Skeletal muscle tissue (tissue), 4 donors: ENCODE measurements around the gene RHEB. TPM values are rescaled to one million over a fixed set of nuclear protein-coding genes. Genes with fewer than 3 reads are reported as not detected.
A peak's percentile ranks its signal among the peaks of the same experiment; 100 is the strongest.

Experiments used
- H3K27ac ChIP-seq: one replicate; pipeline ENCODE4 v1.7.0; 2013; ENCODE audit warnings: mild to moderate bottlenecking, low read depth, low read length, inconsistent platforms
- H3K27me3 ChIP-seq, 3 donors: one replicate each; pipeline ENCODE4 v1.7.0; 2013; ENCODE audit warnings: low read length in 3 of 3; ENCODE audit not compliant: control insufficient read depth in 3 of 3, insufficient read depth in 3 of 3
- H3K36me3 ChIP-seq, 3 donors: one replicate each; pipeline ENCODE4 v1.7.0; 2013; ENCODE audit warnings: low read length in 3 of 3; ENCODE audit not compliant: control insufficient read depth in 3 of 3, insufficient read depth in 3 of 3
- H3K4me1 ChIP-seq, 3 donors: one replicate each; pipeline ENCODE4 v1.7.0; 2013; ENCODE audit warnings: low read length in 3 of 3, mild to moderate bottlenecking in 3 of 3; ENCODE audit not compliant: control insufficient read depth in 3 of 3, insufficient read depth in 3 of 3
- H3K4me3 ChIP-seq, 3 donors: one replicate each; pipeline ENCODE4 v1.7.0; 2013; ENCODE audit warnings: low read length in 3 of 3
- H3K9ac ChIP-seq, 3 donors: one replicate each; pipeline ENCODE4 v1.7.0; 2013; ENCODE audit warnings: low read length in 3 of 3, mild to moderate bottlenecking in 3 of 3, moderate library complexity in 2 of 3, low read depth in 1 of 3
- H3K9me3 ChIP-seq, 3 donors: one replicate each; pipeline ENCODE4 v1.7.0; 2013; ENCODE audit warnings: low read length in 3 of 3; ENCODE audit not compliant: control insufficient read depth in 3 of 3
- total RNA-seq: library from RNA; depleted of rRNA; stranded (reverse); fragments of >200 nt; gene quantifications from one replicate; pipeline ENCODE4 v1.2.3, GENCODE V29; 2014
- donor health status: Osteomylitis.

RHEB gene
- total RNA-seq, 1 donor from 2014 or later, result 73.6 TPM

DNA sequence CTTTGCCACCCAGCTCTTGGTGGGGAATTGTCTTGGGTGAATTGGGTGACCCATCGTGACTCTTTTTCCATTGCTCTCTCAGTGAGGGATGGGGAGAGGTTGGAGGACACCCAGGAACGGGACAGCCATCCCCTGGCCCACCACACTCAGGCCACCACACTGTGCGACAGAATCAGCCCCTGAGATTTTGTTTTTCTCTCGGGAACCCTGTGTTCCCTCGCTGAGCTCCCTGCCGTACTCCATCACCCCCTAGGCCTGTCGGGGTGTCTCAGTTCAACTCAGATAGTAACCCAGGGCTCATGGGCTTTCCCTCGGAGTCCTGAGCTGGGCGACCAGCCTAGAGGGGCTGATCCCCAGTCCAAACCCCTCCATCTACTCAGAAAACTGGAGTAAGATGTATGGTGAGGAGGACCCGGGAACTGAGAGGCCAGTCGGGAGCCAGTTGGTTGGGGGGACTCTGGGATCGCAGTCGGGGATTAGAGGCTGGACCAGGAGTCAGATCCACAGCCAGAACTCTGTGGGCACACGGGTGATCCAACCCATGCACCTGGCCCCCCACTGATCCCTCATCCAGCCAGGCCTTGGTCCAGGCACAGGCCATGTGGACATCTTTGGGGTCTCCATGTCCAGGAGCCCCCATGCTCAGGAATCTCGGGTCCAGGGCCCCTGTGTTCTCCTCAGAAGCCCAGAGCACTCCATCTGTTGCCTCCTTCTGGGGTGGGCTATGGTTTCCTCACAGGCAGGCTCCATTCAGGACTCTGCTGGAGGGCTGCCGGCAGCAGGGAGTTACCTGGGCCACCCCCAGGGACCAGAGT lies 89.1 kb downstream of the RHEB start:
- Histone ChIP-seq H3K27me3 (peaks cover 0 to 18% (median 15%) of the 10 kb centered on the region in 3 donors), H3K4me1 (peaks cover 7 to 19% (median 8%) of the 10 kb centered on the region in 3 donors), H3K9ac (no peak overlapping the region), H3K36me3 (no peaks in the 10 kb centered on the region), H3K9me3 (no peaks in the 10 kb centered on the region), H3K27ac (no peak overlapping the region), H3K4me3 (no peak overlapping the region)

DNA sequence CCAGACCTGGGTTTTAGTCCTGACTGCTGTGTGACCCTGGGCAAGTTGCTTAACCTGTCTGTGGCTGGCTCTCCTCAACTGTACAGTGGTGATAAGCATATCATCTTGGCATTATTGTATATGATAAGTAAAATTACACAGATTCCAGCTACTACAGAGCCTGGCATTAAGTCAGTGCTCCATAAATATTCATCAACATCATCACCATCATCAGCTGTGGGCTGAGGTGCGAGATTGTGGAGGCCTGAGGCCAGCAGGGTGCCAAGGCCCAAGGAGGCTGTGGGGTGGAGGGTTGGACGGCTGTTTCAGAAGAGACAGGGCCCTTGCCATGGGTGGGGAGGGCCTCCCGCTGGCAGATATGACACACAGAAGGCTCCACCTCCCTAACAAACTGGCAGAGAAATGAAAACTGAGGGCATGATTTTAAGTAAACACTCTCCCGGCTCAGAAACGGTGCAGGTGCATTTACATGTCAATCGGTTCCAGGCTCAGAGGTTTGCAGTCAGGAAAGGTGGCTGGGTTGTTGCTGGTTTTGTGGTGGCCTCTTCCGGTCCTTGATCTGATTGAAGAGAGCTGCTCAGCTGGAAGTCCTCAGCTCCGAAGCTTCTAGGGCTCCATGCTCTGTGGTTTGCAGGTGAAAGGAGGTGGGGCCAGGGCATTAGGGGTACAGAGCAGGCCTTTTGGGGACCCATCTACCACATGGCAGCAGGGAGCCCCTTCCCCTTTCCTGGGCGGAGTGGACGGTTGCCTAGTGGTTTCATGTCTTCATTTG lies 89.9 kb downstream of the RHEB start:
- H3K27me3 ChIP-seq, result peaks cover 0 to 18% (median 15%) of the 10 kb centered on the region in 3 donors
- H3K4me1 ChIP-seq, result peaks cover 7 to 19% (median 8%) of the 10 kb centered on the region in 3 donors
- H3K4me3 ChIP-seq, result no peak overlapping the region
- H3K9me3 ChIP-seq, result no peaks in the 10 kb centered on the region
- no peaks in the 10 kb centered on the region for H3K36me3 ChIP-seq
- no peak overlapping the region for H3K27ac ChIP-seq
- no peak overlapping the region for H3K9ac ChIP-seq

DNA sequence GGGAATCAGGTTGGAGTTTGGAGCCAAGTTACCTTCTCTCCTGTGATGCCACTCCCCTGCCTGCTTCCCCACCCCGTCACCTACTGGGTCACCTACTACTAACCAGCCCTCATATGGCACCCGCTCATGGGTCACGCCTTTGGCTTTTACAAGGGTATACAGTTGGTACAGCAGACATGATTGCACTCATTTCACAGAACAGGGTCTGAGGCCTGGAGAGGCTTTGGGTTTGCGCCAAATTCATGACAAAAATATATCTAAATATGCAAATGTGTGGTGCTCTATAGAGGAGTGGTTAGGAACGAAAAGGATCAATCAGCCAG lies 90.5 kb downstream of the RHEB start:
- H3K36me3 ChIP-seq, result no peaks in the 10 kb centered on the region
- no peak overlapping the region for H3K9ac ChIP-seq
- H3K27me3 ChIP-seq, result peaks cover 0 to 18% (median 15%) of the 10 kb centered on the region in 3 donors
- H3K9me3 ChIP-seq, result no peaks in the 10 kb centered on the region
- H3K4me1 ChIP-seq, result peaks cover 7 to 19% (median 8%) of the 10 kb centered on the region in 3 donors
- H3K4me3 ChIP-seq, result no peak overlapping the region
- H3K27ac ChIP-seq, result peak overlapping the region; percentile 51

DNA sequence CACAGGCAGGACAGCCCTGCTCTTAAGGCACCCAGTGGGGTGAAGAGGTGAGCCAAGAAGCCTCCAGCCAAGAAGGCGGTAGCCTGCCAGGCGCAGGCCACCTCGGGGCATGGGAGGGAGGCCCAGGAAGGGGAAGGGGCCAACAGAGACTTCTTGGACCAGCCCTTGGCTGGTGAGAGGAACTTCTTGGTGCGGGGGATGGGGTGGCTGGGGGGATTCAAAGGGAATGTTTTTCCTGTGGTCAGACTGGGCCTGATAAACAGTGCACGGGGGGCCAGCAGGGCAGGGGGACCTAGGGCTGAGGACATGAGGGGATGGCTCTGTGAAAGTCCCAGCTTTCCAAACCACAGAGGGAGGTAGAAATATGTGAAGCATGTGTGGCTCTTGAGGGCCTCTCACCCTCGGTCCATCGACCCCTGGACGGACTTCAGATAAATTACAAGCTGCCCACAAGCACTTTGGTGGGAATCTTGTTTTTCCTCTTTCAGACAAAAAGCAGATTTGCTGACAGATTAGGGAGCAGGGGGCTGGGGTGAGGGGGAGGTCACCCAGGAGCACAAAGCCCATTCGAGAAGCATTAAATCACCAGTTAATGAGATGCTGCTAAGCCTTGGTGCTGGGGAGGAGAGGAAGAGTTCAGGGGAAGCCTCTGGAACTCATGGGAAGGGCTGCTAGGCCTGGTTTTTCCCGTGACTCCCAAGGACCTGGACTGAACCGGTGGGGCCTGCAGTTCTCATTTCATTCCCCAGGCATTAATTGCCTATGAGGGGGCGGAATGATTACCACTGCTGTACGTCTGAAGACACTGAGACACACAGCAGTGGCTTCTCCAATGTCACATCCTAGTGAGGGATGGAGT lies 91.1 kb downstream of the RHEB start:
- no peak overlapping the region for H3K9ac ChIP-seq
- no peaks in the 10 kb centered on the region for H3K36me3 ChIP-seq
- no peaks in the 10 kb centered on the region for H3K9me3 ChIP-seq
- H3K27me3 ChIP-seq, result peaks cover 0 to 18% (median 15%) of the 10 kb centered on the region in 3 donors
- peaks cover 7 to 19% (median 8%) of the 10 kb centered on the region in 3 donors for H3K4me1 ChIP-seq
- peak overlapping the region; percentile 51 for H3K27ac ChIP-seq
- no peak overlapping the region for H3K4me3 ChIP-seq

DNA sequence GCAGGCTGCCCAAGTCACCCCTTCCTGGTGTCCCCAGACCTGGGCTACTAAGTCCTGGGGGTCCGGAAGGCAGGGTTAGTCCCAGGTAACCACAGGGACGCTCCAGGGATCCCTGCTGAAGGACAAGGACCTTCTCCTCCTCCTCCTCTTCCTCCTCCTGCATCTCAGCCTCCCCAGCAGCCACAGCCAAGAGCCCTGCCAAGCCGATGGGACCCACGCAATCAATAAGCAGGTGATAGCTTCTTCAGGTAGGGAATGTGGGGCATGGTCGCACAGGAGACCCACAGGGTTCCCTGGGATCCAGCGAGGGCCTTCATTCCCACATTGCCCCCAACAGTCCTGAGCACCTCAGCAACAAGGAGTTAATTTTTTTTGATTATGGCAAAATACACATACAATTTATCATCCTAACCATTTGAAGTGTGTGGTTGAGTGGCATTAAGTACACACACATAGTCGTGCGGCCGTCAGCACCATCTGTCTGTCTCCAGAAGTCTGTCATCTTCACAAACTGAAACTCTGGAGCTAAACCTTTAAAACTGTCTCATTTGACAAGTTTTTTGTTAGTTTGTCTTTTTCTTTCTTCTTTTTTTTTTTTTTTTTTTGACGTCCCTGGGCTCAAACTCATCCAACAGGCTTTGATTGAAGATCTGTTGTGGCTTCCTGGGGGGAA lies 91.9 kb downstream of the RHEB start:
- Histone ChIP-seq H3K36me3 (no peaks in the 10 kb centered on the region), H3K4me3 (no peak overlapping the region), H3K9ac (no peak overlapping the region), H3K27ac (peak overlapping the region; percentile 69), H3K4me1 (peaks cover 7 to 19% (median 8%) of the 10 kb centered on the region in 3 donors), H3K9me3 (no peaks in the 10 kb centered on the region), H3K27me3 (peaks cover 0 to 15% (median 8%) of the 10 kb centered on the region in 3 donors)

DNA sequence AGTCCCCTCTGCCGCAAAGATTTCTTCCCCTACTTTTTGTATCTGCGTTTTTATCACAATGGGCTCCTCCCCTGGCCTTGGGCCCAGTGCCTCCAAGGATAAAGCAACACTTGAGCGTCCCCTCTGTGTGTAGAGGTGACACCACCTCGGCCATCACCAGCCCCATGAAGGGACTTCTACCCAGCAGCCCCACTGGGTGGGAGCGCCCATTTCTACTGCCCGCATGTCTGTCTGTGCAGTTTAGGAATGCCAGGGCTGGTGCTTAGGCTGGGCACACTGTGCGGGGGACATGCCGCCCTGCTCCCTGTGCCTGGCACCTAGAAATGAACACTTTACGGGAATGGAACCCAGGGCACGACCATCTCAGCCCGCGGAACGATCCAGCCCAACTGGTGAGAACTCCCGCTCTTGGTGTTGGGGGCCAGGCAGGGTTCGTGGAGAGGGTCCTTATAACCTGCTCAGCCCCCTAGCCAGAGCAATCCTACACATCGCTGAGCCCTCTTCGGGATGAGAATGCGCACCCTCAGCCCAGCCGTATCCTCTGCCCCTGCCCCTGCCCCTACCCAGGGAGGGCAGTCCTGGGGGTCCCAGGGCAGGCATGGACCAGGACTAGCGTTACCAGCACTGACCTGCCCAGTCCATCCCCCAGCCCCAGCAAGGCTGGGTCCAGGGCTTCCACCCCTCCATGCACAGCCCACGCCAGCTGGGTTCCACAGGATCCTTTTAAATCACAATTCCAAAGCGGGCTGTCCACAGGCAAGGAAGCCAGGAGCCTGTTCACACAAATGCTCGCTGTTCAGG lies 92.6 kb downstream of the RHEB start:
- H3K27ac ChIP-seq, result peak overlapping the region; percentile 69
- no peaks in the 10 kb centered on the region for H3K36me3 ChIP-seq
- peaks cover 1 to 4% (median 2%) of the 10 kb centered on the region in 3 donors for H3K9me3 ChIP-seq
- H3K4me1 ChIP-seq, result peaks cover 7 to 19% (median 8%) of the 10 kb centered on the region in 3 donors
- peak overlapping the region in 1 of 3 donors; percentile 14 for H3K4me3 ChIP-seq
- H3K9ac ChIP-seq, result peak overlapping the region in 1 of 3 donors; percentile 6
- H3K27me3 ChIP-seq, result peaks cover 0 to 15% (median 6%) of the 10 kb centered on the region in 3 donors

DNA sequence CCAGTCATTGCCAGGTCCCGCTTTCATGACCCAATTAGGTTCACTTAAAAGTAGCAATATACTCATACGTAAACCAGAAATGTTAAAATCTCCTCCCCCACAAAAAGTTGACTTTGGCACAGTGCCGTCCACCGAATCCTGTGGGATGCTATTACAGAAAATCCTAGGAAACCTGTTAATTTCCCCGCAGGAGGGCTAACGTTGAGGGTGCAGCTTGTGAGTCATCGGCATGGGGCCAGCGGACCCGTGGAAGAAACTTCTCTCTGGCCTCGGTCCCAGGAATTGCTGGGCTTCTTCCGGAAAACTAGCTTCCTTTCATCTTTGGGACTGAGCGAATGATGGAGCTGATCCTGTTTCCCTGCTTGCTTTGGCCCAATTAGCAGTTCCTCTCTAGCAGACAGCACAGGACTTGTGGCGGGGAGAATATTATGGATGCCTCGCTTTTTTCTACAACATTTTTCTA lies 93.2 kb downstream of the RHEB start:
- Histone ChIP-seq H3K27me3 (peaks cover 0 to 15% (median 10%) of the 10 kb centered on the region in 3 donors), H3K4me3 (peak overlapping the region in 1 of 3 donors; percentile 14), H3K4me1 (peaks cover 7 to 19% (median 8%) of the 10 kb centered on the region in 3 donors), H3K36me3 (no peaks in the 10 kb centered on the region), H3K9me3 (peaks cover 5 to 6% (median 6%) of the 10 kb centered on the region in 3 donors), H3K9ac (peak overlapping the region in 1 of 3 donors; percentile 6), H3K27ac (peak overlapping the region; percentile 69)

DNA sequence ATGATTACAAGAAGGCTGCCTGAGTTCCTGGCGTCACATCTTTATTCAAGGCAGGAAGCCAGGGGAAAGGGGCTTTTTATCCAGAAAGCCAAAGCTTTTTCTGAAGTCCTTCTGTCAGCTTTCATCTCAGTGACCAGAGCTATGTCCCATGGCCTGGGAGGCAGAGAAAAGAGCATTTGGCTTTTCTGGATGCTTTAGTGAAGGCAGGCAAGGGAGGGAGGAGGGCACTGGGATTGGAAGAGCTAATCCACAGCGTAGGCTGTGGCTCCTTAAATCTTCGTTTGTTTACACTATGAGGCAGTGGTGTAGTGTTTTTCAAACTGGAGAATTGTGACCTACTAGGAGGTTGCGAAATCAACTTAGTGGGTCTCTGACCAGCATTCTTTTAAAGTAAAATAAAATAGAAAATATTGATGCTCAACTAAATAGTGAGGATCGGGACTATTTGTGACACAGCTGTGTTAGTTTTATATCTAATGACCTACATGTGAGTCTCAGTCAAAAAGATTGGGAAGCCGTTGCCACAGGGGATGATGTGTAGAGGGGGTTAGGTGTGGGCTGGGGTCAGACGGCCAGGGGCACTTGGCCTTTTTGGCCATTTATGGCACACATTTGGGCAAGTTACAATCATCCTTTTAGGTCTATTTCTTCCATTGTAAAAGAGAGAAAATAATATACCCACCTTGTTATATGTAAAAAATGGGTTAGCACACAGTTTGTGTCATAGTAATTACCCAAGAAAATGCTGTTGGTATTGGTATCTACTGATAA lies 93.8 kb downstream of the RHEB start:
- Histone ChIP-seq H3K9me3 (peaks cover 5 to 6% (median 6%) of the 10 kb centered on the region in 3 donors), H3K27ac (peak overlapping the region; percentile 48), H3K36me3 (no peaks in the 10 kb centered on the region), H3K9ac (no peak overlapping the region), H3K27me3 (peaks cover 0 to 15% (median 11%) of the 10 kb centered on the region in 3 donors), H3K4me1 (peaks cover 7 to 19% (median 8%) of the 10 kb centered on the region in 3 donors), H3K4me3 (no peak overlapping the region)
